ENCODE data around the gene ZC3HAV1L. TPM values are rescaled to one million over a fixed set of nuclear protein-coding genes. Genes with fewer than 3 reads are reported as not detected.
"Not testable (repeated sequence)": the region's sequence is repeated elsewhere in the genome, so short reads cannot be mapped to it uniquely, and the experiment has no call there.

The ZC3HAV1L gene
- total RNA-seq, 1 donor from 2014 or later = 50.2 TPM

- not testable (repeated sequence) for DNase-seq (ENCODE audit: extremely low read depth, low read depth, low spot score)
Measured at GRCh38 chr7:139054656-139055055, 18.8 kb upstream of the ZC3HAV1L start.

DNA sequence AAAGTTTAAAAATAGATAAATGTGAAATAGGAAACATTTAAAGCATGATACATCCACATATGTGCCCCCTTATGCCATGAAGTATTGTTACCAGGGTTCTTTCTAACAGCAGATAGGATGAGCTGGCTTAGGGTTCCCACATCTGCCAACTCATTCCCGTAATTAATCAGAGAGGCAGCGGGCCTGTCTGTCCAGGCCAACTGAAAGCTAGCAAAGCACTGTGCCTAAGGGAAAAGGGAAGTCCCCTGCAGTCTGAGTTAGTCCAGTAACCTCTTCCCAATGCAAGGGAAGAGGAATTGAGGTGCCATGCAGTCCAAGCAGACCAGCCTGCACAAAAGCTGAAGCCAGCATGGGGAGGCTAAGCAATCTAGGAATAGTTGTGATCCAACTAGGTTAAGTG lies 18.3 kb upstream of the ZC3HAV1L start:
- no peak for DNase-seq (ENCODE audit: extremely low read depth, low read depth, low spot score)

GRCh38 chr7:139051655-139052054 lies 15.8 kb upstream of the ZC3HAV1L start:
- DNase-seq (ENCODE audit: extremely low read depth, low read depth, low spot score) = no peak

GRCh38 chr7:139049936-139050335 lies 14.1 kb upstream of the ZC3HAV1L start:
- no peak for DNase-seq (ENCODE audit: extremely low read depth, low read depth, low spot score)

- DNase-seq (ENCODE audit: extremely low read depth, low read depth, low spot score) = no peak
Measured at GRCh38 chr7:139049111-139049510, 13.3 kb upstream of the ZC3HAV1L start.

DNA sequence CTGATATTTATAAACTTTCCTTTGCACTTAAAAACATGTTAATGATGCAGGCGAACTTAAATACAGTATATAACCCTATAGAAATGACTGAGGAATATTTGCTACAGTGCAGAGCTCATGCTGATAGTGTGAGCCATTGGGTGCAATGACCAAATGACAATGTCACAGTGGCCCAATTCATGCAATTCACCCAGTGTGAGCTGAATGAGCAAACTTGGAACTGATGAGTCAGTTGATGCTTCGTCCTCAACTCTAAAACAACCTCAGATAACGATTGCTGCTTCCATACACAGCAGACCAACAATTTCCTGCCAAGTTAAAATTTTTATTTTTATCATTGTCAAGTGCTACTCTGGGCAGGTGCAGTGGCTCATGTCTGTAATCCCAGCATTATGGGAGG lies 12.1 kb upstream of the ZC3HAV1L start:
- no peak for DNase-seq (ENCODE audit: extremely low read depth, low read depth, low spot score)

DNA sequence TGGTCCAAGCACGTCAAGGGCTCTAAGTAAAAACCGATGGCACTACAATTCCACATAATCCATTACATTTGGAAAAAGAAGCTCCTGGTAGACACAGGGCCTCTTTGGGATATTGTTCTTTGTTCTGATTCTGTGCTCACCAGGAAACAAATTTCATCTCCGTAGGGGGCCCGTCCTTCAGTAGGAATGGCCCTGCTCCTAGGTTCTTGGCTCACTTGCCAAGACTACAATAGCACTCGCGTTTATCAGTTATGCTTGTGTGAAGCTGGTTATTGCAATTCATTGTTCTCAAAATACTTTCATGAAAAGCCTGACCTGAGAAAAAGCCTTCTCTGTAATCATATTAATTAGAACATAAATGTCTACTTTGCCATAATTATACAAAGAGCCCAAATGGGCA lies 10.3 kb upstream of the ZC3HAV1L start:
- no peak for DNase-seq (ENCODE audit: extremely low read depth, low read depth, low spot score)

GRCh38 chr7:139044813-139045794 lies 9.3 kb upstream of the ZC3HAV1L start:
- DNase-seq (ENCODE audit: extremely low read depth, low read depth, low spot score) = no peak

- no peak for DNase-seq (ENCODE audit: extremely low read depth, low read depth, low spot score)
Measured at GRCh38 chr7:139043823-139044812, 8.3 kb upstream of the ZC3HAV1L start.

DNA sequence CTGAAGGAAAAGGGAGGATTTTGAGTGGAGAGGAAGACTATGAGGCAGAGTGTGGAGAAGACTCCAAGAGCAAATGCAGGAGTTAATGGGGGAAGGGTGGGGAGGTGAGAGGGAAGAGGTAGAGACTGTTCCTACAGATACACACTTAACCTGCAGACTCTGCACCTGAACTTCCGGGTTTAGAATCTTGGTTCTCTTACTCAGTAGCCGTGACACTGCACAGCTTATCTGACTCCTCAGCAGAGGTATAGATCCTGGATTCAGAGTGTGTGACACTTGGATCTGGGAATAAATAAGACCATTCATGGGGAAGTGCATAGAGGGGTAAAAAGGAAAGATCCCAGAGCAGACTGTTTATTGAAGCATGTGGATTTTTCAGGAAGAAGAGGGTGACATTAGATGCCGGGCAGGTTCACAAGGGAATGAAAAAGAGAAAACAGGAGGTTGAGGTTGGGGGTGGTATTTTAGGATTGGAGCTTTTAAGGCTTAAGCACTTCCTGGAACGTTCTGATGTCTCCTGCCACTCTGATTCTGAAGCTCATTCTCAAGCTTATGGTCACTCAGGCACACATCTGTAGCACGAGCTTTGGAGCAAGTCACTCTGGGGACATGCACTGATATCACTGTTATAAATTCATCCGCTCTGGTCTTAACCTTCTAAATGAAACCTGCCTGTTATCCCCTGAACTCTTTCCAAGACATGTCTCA lies 5.7 kb upstream of the ZC3HAV1L start:
- no peak for DNase-seq (ENCODE audit: extremely low read depth, low read depth, low spot score)

DNA sequence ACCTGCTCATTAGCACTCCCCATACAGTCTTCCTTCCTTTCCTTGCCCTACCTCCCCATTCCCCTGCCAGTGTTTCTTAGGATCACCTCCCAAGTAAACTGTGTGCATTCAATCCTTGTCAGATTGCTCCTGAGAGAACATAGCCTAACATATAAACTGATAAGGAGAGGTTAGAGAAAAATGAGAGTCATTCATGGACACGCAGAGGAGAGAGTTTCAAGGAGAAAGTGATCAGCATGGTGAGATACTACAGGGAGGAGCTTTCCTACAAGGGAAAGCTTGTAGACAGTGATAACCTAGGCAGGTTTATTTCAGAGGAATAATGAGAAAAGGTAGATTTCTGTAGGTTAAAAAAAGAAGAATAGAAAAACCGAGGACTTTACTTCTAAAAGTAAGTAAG lies 2.8 kb upstream of the ZC3HAV1L start:
- DNase-seq (ENCODE audit: extremely low read depth, low read depth, low spot score) = no peak

GRCh38 chr7:139036901-139037300 lies 1.1 kb upstream of the ZC3HAV1L start:
- DNase-seq (ENCODE audit: extremely low read depth, low read depth, low spot score) = no peak

DNA sequence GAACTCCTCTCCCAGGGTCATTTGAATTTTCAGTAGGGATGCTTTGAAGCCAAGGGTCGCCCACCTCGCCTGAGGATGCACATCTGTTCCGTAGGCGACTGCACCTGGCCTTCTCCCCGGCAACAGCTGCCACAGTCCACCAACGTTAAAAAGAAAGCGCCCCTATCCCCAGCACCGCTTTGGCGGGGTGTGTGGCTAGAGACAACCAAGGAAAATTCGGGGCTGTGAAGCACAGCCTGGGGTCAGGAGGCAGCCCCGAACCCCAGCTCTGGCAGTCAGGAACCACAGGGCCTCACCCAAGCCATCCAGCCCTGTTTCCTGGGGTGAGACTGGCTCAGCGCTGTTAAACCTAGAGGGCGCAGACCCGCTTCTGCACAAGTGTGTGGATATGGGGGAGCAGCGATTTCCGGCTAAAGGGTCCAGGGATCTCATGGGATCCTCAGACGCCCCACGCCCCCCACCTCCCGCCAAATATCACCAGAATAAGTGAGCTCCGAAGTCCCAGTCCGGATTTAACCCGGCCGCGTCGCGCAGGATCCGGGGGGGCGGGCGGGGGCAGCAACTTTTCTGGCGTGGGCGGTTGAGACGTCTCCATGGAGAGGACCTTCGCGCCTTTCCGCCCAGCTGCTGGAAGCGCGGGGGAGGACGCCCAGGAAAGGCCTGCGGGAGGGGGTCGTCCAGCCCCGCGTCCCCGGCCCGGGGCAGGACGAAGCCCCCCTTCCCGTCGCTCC lies 822 bp downstream of the ZC3HAV1L start:
- DNase-seq (ENCODE audit: extremely low read depth, low read depth, low spot score) = no peak

- no peak for DNase-seq (ENCODE audit: extremely low read depth, low read depth, low spot score)
Measured at GRCh38 chr7:139034336-139034735, 1.5 kb downstream of the ZC3HAV1L start.

DNA sequence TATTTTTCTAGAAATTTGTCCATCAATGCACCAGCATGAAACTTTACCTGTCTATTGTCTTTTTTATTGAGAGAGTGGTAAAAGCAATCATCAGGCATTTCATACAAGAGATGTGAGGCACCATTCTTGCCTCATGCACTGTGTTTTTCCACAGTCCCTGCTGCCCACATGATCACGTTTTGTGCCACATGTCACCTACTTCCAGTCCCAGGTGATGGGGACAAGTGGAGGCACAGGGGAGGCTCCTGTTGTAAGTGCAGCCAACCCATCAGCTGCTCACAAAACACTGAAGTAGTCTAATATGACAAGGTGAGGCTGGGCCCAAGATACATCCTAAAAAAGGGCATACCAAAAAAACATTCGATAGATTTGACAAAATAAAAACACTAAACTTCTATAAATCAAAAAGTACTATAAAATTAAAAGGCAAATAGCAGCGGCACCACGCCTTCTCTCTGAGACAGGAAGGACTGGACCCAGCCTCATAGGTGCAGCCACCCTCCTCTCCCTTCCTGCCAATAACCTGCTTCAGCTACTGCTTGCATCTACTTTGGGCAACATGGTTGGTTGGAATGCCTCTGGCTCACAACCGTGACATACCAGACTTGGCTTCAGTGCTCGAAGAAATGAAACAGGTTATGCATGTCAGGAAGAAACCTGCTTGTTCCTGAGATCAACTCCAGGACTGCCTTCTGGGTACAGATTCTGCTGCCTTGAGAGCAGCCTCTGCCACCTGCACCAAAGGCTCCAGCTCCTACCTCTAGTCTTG lies 2.3 kb downstream of the ZC3HAV1L start:
- DNase-seq (ENCODE audit: extremely low read depth, low read depth, low spot score) = no peak

DNA sequence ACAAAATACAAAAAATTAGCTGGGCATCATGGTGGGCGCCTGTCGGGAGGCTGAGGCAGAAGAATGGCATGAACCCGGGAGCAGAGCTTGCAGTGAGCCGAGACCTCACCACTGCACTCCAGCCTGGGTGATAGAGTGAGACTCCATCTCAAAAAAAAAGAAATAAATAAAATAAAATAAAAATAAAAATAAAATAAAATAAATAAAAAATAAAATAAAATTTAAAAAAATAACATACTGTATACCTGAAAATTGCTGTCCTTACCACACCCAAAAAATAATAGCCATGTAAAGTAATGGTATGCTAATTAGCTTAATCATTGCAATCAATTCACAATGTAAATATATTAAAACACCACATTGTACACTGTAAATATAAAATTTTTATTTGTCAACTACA lies 3.4 kb downstream of the ZC3HAV1L start:
- DNase-seq (ENCODE audit: extremely low read depth, low read depth, low spot score) = no peak

DNA sequence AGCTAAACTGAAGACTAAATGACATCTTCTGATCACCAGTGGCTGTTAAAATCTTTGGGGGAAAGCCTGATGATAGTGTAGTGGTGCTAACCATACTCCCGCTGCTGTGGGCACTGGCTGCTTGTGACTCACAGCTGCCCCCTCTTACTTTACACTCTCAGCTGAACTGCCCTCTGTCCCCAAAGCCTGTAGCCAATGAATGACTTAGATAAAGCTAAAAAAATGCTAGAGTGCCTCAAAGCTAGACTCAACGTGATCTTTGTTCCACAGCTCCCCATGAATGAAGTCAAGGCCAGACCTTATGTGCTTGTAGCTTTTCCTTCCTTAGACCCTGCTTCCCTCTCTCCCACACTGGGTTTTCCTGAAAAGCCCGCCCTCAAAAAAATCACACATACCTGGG lies 6.5 kb downstream of the ZC3HAV1L start:
- no peak for DNase-seq (ENCODE audit: extremely low read depth, low read depth, low spot score)

DNA sequence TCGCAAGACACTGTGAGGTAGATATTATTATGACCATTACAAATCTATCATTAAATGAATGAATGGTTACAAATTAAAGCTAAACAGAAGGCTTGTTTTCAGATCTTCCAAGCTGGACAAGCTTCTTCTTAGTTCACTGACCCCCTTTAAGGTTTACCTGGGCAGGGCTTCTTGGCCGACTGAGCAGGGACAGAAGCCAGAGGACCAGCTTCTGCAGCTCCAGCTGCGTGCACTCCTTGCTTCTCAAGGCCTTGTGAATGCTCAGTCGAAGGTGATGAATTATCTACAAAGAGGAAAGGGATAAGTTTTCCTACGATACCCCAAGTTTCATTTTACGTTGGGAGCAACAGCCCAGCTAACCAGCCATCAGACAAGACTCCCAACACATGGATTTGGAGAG lies 9.3 kb downstream of the ZC3HAV1L start:
- no peak for DNase-seq (ENCODE audit: extremely low read depth, low read depth, low spot score)

DNA sequence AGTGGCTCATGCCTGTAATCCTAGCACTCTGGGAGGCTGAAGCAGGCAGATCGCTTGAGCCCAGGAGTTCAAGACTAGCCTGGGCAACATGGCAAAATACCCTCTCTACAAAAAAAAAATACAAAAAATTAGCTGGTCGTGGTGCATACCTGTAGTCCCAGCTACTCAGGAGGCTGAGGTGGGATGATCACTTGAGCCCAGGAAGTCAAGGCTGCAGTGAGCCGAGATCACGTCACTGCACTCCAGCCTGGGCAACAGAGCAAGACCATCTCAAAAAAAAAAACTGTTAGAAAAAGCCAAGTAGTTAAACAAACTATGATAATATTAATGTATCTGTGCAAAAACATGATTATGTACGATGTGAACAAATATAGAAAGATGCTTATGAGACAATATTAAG lies 10.0 kb downstream of the ZC3HAV1L start:
- not testable (repeated sequence) for DNase-seq (ENCODE audit: extremely low read depth, low read depth, low spot score)
